GM10847 (cell line): Measurements from ENCODE around the gene TICRR.

Experiments used
- POLR2A ChIP-seq: IDR thresholded peaks from 2 replicates; pipeline ENCODE4 v1.6.1; 2011; ENCODE audit not compliant: insufficient read length; ENCODE audit errors: extremely low read depth

Gene TICRR

GRCh38 chr15:89575146-89575655 is at the start of gene TICRR:
TSS of gene TICRR (plus strand) at chr15:89575469. CDS start at chr15:89575587, 118 bp downstream.
- TF ChIP-seq POLR2A, result peak; percentile 10

GRCh38 chr15:89526181-89526580 is 49.1 kb upstream of the TICRR start:
- no peak for TF ChIP-seq POLR2A

- no peak for TF ChIP-seq POLR2A
These were observed 48.4 kb upstream of the TICRR start for GRCh38 chr15:89526601-89527441.

- no peak for TF ChIP-seq POLR2A
These were observed 46.4 kb upstream of the TICRR start for GRCh38 chr15:89528757-89529352.

GRCh38 chr15:89530976-89531375 is 44.3 kb upstream of the TICRR start:
- TF ChIP-seq POLR2A, result no peak

- no peak for TF ChIP-seq POLR2A
These were observed 43.3 kb upstream of the TICRR start for GRCh38 chr15:89531796-89532537.

- no peak for TF ChIP-seq POLR2A
These were observed 41.3 kb upstream of the TICRR start for GRCh38 chr15:89533861-89534544.

- TF ChIP-seq POLR2A, result no peak
These were observed 36.2 kb upstream of the TICRR start for GRCh38 chr15:89539027-89539426.

- no peak for TF ChIP-seq POLR2A
These were observed 32.9 kb upstream of the TICRR start for GRCh38 chr15:89542369-89542768.

GRCh38 chr15:89543389-89543788 is 31.9 kb upstream of the TICRR start:
- TF ChIP-seq POLR2A, result no peak

GRCh38 chr15:89550427-89550826 is 24.8 kb upstream of the TICRR start:
- TF ChIP-seq POLR2A, result no peak

- TF ChIP-seq POLR2A, result no peak
These were observed 23.7 kb upstream of the TICRR start for GRCh38 chr15:89551550-89551949.

- no peak for TF ChIP-seq POLR2A
These were observed 21.6 kb upstream of the TICRR start for GRCh38 chr15:89553632-89554031.

- TF ChIP-seq POLR2A, result no peak
These were observed 21.0 kb upstream of the TICRR start for GRCh38 chr15:89554247-89554646.

GRCh38 chr15:89555768-89556167 is 19.5 kb upstream of the TICRR start:
- TF ChIP-seq POLR2A, result no peak
